GM21528 (cell line): Measurements from ENCODE around the gene GPX1.
"Not testable (repeated sequence)": the region's sequence is repeated elsewhere in the genome, so short reads cannot be mapped to it uniquely, and the experiment has no call there.

Experiments used
- ATAC-seq: cut with Tn5 transposase; IDR thresholded peaks from one replicate; pipeline ENCODE4 v1.9.1; 2021; ENCODE audit warnings: mild to moderate bottlenecking, moderate library complexity; ENCODE audit not compliant: unreplicated experiment, low FRiP score

GPX1 gene

DNA sequence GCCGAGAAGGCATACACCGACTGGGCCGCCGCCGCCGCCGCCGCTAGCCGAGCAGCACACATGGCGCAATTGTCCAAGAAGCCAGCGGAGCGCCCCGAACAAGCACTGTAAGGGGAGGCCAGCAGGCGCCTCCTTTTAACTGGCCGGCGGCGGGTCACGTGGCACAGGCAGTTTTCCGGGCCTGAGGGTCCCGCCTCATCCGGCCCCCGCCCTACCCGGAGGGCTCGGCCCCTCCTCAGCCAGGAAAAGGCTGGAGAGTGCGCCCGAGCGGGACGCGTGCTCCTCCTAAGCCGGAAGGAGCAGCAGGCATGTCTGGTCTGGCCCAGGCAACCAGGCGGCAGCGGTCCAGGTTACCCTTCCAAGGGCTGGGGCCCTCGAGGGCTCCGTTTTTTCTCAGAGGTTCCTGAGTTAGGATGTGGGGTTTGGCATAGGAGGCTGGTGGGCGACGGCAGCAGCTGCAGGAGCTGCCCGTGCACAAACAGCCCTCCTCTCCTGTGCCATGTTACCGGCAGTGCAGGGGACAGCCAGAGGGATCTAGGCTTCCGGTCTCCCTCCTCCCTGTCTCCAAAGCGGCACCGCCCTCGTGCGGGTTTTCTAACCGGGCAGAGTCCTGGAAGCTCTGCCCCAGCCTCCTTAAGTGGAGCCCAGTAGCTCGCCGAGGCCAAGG, at the start of gene GPX1:
Gene GPX1, minus strand, starts transcription at position 137 of the 667 bp plus-strand sequence. Its CDS starts 75 bp downstream, at position 62.
- peak; percentile 81 for ATAC-seq

DNA sequence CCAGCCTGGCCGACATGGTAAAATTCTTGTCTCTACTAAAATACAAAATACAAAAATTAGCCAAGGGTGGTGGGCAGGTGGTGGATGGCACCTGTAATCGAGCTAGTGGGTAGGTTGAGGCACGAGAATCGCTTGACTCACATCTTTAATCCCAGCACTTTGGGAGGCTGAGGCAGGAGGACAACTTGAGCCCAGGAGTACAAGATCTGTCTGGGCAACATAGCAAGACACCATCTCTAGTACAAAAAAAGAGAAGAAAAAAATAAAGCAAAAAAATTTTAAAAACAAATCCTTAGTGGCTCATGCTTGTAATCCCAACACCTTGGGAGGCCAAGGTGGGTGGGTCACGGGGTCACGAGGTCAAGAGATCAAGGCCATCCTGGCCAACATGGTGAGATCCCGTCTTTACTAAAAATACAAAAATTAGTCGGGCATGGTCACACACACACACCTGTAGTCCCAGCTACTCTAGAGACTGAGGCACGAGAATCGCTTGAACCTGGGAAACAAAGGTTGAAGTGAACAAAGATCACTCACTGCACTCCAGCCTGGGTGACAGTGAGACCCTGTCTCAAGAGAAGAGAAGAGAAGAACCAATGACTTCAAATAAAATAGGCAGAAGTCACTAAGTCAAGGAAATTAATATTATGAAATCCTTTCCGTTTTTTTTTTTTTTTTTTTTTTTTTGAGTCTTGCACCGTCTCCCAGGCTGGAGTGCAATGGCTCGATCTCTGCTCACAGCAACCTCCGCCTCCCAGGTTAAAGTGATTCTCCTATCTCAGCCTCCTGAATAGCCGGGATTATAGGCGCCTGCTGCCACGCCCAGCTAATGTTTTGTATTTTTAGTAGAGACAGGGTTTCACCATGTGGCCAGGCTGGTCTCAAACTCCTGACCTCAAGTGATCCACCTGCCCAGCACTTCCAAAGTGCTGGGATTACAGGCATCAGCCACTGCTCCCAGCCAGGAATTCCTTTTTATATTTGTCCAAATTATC, 48.7 kb upstream of the GPX1 start:
- ATAC-seq, result no peak

GRCh38 chr3:49405570-49405969, 47.4 kb upstream of the GPX1 start:
- not testable (repeated sequence) for ATAC-seq

DNA sequence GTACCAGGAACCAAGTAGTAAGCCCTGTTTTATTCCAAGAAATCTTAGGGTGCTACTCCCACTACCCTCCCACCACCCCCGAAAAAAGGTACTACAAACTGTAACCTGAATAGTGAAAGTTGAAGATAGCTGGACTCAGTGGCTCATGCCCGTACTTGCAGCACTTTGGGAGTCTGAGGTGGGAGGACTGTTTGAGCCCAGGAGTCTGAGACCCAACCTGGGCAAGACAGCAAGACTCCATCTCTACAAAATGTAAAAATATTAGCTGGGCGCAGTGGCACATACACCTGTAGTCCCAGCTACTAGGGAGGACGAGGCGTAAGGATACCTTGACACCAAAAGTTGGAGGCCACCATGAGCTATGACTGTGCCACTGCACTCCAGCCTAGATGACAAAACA, 45.7 kb upstream of the GPX1 start:
- no peak for ATAC-seq

DNA sequence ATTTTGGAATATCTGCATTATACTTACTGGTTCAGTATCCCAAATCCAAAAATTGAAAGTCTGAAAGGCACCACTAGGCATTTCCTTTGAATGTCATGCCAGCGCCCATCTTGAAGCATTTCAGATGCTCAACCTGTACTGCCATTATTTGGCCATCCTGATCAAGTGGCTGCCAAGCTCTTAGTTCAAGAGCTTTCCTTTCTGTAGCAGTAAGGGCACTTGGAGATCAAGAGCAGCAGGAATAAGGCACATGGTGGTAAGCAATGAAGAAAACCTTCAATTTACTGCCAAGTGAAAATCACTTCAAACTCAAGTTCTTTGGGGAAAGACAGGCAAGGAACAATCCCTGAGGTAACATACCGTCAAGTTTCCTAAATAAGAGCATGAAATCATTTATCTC, 43.6 kb upstream of the GPX1 start:
- no peak for ATAC-seq

DNA sequence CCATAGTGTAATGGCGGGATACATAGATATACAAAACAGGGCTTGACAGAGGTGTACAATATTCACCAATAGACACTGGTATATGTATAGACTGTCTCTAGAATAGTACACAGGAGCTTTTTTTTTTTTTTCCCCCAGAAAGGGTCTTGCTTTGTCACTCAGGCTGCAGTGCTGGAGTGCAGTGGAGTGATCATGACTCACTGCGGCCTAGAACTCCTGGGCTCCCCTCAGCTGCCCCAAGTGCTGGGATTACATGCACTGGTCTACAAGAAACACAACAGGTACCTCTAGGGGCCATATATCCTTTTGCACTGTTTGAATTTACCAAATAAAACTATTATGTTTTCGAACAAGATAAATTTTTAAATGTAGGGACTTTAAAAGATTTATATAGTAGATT, 41.3 kb upstream of the GPX1 start:
- ATAC-seq, result no peak

GRCh38 chr3:49397470-49397869, 39.3 kb upstream of the GPX1 start:
- ATAC-seq, result no peak

GRCh38 chr3:49391310-49391709, 33.2 kb upstream of the GPX1 start:
- ATAC-seq, result not testable (repeated sequence)

GRCh38 chr3:49389297-49389696, 31.1 kb upstream of the GPX1 start:
- no peak for ATAC-seq

GRCh38 chr3:49388289-49388820, 30.2 kb upstream of the GPX1 start:
- no peak for ATAC-seq

DNA sequence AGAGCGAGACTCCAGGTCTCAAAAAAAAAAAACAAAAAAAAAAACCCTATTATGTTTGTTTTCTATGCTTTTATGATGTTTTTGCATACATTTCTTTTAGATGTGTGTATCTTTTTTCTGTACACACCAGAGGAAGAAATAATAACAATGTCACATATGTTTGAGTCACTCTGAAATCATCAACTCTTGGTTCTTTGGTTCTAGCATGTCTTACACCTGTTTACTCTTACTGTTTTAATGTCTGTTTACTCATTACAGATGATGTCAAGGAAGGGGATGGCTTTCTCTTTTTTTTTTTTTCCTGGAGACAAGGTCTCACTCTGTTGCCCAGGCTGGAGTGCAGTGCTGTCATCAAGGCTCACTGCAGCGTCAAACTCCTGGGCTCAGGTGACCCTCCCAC, 29.6 kb upstream of the GPX1 start:
- no peak for ATAC-seq

- ATAC-seq, result no peak
Observed at GRCh38 chr3:49386056-49386756, 28.1 kb upstream of the GPX1 start.

- no peak for ATAC-seq
Observed at GRCh38 chr3:49385617-49386016, 27.5 kb upstream of the GPX1 start.

DNA sequence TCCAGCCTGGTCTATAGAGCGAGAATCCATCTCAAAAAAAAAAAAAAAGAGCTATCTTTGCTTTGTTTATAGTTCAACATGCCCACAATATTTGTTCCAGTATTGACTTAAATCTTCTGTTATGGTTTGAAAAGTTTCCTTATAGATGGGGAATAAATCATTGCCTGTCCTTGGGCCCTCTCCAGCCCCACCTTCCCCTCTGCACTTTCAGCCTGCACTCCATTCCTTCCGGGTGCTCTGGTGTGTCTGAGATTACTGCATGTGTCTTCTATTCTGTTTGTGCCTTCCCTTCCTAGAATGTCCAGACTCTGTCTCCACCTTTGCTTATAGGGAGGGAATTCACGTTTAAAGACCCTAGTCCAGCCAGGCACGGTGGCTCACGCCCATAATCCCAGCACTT, 25.2 kb upstream of the GPX1 start:
- no peak for ATAC-seq

- ATAC-seq, result no peak
Observed at GRCh38 chr3:49378249-49378895, 20.2 kb upstream of the GPX1 start.

GRCh38 chr3:49377483-49377882, 19.3 kb upstream of the GPX1 start:
- ATAC-seq, result no peak

- ATAC-seq, result no peak
Observed at GRCh38 chr3:49371946-49372345, 13.8 kb upstream of the GPX1 start.

- ATAC-seq, result no peak
Observed at GRCh38 chr3:49370585-49371290, 12.6 kb upstream of the GPX1 start.

DNA sequence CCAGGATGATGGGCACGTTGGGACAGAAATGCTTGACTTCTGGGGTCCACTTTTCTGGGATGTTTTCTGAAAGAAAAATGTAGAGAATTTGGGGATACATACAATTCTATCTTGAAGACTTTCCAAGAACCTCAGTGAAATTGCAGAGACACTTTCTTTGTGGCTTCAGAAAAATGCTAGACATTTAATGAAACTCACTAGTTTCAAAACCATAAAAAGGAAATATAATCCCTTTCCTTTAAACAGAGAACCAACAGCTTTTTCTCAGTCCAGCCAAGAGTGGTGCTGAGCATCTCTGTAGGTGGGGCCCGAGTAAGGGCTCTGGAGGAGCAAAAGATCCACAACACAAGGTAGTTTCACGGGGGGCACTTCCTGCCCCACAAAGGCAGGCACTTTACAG, 4.4 kb upstream of the GPX1 start:
- ATAC-seq, result no peak

DNA sequence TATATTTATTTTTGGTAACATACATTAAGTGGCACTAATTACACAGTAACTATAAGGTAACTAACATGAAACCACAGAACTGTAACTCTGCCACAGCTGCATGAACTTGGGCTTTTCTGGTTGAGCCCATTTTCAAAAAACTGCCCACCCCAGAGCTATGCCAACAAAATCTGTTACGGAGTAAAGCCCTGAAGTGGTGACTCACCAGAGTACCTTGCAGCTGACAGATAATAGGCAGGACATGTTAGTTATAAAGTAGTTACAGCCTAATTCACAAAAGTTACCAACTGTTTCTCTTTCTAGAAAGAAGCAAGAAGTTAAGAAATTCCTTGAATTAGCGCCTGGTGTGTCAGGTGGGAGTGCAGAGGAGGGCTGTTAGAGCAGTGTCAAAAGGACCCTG, 1.5 kb upstream of the GPX1 start:
- ATAC-seq, result no peak
